GM18520 (cell line): ENCODE measurements around the gene HES3.
"Not testable (repeated sequence)": the region's sequence is repeated elsewhere in the genome, so short reads cannot be mapped to it uniquely, and the experiment has no call there.

Source experiments
- ATAC-seq: cut with Tn5 transposase; IDR thresholded peaks from one replicate; pipeline ENCODE4 v1.9.1; 2021; ENCODE audit not compliant: unreplicated experiment

HES3 gene

DNA sequence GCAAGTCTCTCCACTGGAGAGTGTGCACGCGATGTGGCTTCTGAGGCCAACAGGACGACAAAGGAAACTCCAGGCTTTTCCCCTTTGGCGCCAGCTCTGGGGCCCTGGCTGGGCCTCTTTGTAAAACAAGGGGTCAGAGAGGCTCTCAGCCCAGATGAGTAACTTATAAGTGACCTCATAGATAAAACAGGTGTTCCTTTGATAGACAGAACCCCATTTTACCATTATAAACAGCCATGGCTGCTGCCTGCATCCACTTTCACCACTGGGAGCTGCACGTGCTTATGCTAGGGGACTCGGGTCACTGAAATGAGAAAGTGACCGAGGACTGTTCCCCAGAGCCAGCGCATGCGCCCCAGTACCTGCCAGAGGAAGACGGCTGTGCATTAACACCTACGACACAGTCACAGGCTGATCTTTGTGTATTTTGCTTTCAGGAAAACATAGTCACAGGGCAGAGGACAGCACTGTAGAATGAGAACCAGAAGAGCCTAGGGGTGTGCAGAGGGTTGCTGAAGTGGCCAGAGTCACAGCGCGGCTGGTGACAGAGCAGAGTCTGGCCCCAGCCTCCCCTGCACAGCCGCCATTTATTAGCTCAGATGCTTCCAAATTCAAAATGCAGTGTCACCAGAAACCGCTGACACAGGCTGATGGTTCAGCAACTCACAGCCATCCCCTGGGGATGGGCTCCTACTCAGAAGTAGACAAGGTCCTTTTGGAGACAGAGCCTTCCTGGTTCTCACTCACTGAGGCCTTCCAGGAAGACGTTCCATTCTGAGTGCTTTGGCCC is 25.4 kb upstream of the HES3 start:
- no peak for ATAC-seq

GRCh38 chr1:6219641-6220040 is 24.3 kb upstream of the HES3 start:
- ATAC-seq = not testable (repeated sequence)

- no peak for ATAC-seq
Measured at GRCh38 chr1:6220236-6220635, 23.7 kb upstream of the HES3 start.

GRCh38 chr1:6221210-6221784 is 22.7 kb upstream of the HES3 start:
- ATAC-seq = no peak

- no peak for ATAC-seq
Measured at GRCh38 chr1:6222636-6223035, 21.3 kb upstream of the HES3 start.

DNA sequence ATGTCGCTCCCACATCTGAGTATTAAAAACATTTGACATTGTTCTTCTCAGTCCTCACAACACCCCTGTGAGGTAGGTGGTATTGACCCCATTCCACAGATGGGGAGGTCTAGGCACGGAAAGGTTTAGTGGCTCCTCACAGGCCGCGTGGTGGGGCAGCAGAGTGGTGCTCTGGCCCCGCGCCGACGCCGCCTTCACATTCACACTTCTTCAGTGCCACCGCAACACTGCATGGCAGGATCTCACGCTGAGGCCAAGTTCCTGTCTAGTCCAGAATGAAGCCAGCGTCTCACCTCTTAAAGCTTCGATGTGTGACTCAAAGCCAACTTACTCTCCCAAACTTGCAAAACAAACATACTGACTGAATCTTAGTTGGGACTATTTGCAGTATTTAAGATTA is 20.4 kb upstream of the HES3 start:
- no peak for ATAC-seq

DNA sequence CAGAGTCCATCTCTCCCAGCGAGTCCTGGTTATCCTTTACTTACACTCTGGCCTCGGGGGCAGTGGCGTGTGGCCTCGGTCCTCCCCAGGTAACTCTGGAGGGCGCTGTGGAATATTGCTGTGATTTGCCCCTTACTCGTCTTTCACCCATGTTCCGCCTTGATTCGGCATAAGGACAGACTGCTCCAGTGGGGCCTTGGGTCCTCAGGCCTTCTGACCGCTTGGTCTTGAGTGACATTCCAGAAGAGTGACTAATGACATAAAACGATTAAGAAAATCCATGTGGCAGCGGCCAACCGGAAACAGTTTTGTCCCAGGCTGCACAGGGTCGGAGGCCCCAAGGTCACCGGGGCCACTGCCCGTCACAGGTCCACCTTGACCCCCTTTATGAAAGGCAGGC is 19.3 kb upstream of the HES3 start:
- ATAC-seq = no peak

DNA sequence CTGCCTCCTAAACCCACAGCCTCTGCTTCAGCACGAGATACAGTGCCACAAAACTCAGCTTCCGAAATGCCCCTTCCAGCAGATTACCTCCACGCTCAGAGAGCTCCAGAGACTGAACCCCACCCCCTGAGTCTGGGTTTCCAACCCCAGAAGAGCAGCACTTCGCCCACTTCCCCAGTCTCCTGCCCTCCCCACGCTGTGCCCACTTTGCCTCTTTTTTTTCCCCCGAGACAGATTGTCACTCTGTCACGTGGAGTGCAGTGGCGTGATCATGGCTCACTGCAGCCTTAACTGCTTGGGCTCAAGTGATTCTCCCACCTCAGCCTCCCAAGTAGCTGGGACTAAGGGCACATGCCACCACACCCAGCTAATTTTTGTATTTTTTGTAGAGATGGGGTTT is 18.3 kb upstream of the HES3 start:
- ATAC-seq = no peak

DNA sequence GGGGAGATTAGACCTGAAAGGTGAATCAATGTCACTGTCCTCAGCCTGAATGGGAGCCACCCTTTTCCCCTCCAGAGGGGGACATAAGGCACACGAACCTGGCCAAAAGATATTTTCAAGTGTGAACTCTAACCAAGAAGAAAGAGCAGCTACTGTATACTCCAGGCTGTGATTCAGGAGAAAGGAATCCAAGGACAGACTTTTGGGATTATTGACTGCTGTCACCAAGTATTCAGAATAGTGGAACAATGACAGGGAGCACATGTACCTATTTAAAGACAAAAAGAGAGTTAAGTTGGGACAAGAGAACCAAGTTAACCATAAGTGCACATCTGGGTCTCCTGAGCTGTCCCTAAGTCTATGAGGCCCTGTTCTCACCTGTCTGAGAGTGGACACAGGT is 10.6 kb upstream of the HES3 start:
- no peak for ATAC-seq

GRCh38 chr1:6234502-6235295 is 9.3 kb upstream of the HES3 start:
- ATAC-seq = no peak

DNA sequence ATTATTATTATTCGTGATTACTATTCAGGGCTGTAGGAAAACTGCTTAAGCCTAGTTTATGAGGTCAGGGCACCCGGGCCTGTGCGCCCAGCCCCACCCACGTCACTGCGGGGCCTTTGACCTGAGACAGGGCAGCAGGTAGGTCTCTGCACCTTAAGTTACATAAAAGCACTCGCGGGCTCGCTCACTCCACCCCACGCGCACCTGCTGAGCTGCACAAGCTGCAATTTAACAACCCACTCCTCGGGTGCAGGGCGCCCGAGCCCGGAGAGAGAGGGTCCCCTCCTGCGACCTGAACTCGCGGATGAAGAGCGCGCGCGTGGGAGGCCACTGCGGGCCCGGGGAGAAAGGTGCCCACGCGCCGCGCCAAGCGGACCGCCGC is 8.7 kb upstream of the HES3 start:
- peak; percentile 20 for ATAC-seq

- ATAC-seq = no peak
Measured at GRCh38 chr1:6237093-6237492, 6.9 kb upstream of the HES3 start.

DNA sequence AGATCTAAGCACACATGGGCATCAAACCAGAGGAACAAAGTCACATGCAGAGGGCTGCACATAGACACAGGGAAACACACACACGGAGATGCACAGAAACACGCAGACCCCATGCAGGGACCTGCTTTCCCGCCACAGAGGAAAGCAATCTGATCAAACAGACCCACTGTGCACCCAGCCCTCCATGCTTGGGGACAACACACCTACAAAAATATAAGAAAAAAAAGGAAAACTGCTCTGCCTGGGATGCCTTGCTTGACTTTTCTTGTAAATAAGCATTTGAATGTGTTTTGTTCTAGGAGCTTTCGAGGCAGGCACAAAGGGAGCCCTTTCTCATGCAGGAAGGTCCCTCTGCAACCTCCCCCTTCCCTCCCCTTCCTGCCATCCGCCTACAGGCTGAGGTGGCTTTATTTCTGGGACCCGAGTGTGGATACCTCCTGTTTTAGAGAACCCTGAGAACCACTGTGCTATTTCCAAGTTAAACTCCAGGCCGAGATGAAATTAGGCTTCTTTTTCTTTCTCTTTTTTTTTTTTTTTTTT is 4.7 kb upstream of the HES3 start:
- no peak for ATAC-seq

GRCh38 chr1:6239950-6240768 is 3.8 kb upstream of the HES3 start:
- no peak for ATAC-seq

GRCh38 chr1:6241107-6241886 is 2.7 kb upstream of the HES3 start:
- no peak for ATAC-seq

DNA sequence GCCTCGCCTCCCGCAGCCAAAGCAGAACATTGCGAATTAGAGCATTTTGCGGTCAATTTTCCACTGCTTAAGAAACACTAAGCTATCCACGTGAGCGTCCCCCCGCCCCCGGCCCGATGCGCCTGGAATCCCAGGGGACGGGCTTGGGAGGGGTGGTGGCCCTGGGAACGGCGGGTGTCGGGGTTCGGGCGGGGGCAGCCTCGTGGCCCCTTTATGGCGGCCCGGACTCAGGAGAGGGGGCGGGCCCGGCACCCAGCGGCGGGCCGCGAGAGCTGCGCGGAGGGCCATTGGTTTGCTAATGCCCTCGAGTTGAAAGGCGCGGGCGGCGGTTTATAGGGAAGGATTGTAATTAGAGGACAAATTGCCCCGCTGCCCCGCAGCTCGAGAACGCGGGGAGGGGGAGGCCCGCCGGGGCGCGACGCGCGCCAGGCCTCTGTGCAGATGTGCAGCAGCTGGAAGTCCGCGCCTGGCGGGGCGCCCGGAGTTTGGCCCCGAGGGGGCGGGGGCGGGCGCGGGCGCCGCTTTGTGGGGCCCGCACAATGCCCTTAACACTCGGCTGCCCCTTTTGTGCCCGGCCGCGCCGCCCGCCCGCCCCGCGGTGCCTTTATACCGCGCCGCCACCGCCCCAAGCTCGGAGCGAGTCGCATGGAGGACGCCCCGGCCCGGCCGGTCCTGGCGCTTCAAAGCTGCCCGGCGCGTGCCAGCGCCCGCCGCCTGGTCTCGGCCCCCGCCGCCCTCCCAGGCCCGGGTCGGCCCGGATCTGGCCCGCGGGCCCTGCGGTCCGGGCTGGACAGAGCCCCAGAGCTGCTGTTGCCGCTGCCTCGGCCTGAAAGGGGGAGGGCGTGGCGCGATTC is 1.9 kb upstream of the HES3 start:
- no peak for ATAC-seq

GRCh38 chr1:6243053-6243834 is 735 bp upstream of the HES3 start:
- ATAC-seq = no peak

GRCh38 chr1:6244401-6245049 is 546 bp downstream of the HES3 start:
- ATAC-seq = no peak
